NCI-H1694 treated with DMSO at 0.1 percent for 48 hours (cell line): ENCODE results near the gene NAA40.

ENCODE experiments used
- DNase-seq: peaks from one replicate; lab custom pipeline; 2025; lab: John Stamatoyannopoulos, UW

NAA40 gene

DNA sequence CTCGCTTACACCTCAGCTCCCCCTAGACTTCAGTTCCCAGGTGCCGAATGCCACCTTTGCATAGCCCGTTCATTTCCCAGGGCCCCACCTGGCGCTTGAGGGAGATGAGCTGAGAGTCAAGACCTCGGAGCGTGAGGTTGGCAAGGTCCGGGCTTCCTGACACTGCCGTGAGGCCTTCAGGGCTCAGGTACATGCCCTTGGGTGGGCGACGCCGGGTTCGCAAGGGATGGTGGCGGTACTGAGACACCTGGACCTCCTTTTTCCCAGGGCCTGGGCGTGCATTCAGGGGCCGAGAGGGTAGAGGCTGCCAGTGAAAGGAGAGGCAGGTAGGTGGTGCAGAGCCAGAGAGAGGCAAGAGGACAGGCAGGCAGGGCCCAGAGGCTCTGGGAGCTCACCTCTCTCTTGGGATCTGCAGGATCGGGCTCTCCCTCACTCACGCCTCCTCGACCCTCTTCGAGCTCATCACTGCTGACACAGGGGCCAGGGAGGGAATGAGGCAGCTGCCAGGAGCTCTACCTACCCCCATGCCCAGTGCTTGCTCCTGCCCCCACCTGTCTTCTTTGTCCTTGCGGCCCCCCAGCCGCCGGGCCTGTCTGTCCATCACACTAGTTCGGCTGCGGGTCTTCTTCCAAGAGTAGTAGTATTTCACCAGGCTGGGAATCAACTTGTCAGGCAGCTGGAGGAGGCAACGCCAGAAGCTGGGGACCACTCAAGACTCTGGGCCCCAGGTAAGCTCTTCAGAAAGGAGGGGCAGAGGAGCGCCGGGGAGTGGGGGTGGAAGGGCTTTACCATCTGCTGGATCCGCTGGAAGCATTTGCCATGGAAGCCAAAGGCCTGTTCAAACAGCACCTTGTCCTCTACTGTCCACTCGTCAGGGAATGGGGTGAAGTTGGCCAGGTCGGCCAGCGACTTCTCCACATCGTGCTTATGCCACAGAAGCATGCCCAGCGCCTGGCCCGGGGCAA lies 24.7 kb upstream of the NAA40 start:
- no peak for DNase-seq

DNA sequence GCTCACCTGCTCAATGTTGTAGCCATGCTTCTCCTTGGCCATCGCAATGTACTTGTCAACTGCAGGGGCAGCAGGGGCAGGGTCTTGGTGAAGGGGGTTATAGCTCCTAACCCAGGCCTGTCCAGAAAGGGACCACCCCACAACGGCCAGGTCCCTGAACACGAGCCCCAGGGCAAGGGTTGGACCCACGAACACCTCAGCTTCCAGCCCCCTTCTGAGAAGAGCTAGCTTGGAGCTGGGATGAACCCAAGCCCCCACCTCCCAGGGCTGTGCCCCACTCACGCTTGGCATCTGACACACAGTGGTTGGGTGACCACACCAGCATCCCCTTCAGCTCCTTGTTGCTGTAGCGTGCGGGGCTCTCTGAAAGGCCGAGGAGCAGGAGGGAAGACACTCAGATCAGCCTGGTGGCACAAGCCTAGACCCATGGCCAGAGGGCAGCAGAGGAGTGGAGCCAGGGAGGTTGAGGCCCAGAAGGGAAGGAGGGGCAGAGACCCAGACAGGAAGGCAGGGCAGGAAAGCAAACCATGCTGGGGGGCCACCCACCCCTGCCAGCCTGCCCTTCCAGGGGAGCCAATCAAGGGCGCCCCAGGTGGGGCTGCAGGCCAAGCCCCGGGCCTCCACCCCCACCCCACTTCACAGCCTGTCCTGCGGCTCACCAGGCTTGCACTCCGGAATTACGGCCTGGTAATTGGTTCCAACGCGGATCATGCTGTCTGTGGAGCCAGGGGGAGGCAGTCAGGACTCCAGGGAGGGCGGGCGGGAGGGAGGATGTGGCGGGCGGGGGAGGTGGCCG lies 23.7 kb upstream of the NAA40 start:
- no peak for DNase-seq

DNA sequence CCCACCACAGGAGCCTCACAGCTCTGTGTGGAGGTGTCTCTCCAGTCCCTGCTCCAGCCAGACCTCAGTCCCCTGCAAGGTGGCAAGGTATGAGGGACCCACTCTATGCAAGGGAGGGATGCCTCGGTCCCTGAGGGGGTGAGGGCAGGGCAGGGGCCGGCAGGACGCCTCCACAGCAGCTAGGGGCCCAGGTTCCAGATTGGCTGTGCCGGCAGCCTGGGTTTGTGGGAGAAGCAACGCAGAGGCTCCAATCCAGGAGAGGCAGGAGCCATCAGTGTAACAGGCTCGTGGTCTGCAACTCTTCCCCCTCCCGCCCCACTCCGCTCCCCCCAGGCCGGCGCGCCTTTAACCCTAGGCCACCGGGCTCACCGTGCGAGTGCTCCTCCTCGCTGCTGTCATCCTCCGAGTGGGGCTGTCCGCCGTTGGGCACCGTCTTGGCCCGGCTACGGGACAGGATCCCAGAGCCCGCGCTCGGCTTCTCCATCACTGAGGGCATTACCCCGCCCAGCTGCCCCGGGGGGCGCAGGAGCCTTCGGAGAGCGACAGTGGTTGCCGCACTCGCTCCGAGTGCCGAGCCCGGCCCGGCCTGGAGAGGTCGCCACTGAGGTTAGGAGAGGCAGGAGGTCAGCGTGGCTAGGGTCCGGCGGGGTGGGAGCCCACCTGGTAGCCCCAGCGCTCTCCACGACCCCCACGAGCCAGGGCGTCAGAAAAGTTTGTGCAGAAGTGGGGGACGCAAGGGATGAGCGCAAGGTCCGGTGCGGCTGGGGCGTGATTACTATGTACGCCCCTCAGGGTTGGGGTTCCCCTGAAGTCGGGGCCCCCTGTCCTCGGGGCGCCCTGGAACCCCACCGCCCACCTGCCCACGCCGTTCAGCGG lies 22.6 kb upstream of the NAA40 start:
- DNase-seq, result peak; percentile 22

DNA sequence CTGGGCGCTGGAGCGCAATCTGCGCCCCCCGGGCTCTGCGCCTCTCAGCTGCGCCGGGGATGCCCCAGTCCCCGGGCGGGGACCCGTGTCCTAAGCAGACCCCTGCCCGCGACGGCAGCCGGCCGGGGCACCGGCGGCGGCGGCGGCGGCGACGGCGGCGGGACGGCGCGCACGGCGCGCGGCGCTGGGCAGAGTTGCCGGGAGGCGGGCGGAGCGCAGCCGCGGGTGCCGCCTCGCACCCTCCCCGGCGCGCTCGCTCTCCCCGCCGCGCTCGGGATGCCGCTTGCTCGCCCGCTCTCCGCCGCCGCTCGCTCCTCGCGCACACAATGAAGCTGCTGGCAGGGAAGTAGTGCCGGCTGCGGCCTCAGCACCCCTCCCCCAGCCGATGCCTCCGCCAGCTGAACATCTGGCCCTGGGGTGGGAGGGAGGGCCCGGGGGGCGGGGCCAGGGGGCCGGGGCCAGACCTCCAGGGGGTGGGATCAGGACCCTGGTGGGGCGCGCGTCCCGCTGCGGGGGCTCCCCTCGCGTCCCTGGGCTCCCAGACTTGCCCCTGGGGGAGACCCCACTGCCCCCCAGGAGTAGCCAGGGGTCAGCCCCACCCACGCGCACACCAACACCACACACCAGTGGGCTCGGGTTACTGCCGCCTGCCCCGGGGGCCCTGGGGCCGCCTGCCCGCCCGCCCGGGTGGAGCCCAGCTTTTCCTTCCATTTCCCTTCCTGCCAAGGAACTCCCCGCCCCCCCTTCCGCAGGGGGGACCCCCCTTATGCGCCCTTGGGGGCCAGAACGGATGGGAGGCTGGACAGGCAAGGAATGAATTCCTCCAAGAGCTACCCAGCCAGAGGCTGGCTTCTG lies 21.7 kb upstream of the NAA40 start, which contains the start of gene RCOR2:
TSS of gene RCOR2 (minus strand) at position 328 of the 855 bp plus-strand sequence. CDS start 708 bp downstream, outside the sequence.
- peak; percentile 64 for DNase-seq

DNA sequence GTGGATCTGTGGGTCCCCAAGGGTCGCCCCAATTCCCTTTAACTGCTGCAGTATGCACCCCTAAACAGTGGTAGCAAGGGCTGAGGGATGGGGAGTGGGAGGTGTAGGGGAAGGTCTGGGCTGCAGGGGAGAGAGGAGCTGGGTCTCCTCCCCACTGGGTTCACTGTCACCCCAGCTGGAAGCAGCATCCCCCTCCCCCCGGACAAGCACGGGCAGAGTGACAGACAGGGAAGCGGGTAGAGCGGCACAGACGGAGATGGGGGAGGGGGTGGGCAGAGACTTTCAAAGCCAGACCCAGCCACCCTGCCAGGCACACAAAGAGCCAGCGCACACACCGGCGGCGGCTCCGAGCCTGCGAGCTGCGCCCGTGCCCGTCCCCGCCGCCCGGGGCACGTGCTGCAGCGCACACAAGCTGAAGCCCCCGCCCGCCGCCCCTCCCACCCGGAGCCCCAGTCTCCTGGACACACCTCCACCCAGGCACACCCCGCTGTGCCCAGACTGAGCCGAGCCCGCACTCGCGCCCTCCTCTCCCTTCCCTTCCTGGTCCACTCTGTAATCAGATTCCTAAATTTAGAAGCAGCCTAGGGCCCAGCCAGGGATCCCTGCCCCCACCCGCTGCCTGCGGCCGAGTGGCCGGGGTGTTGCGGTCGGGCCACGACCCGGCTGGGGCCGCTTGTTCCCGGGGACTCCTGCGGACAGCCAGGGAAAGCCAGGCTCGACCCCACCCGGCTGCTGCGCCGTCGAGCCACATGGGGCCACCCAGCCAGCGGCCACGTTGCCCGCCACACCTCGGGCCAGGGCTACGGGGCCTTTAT lies 20.9 kb upstream of the NAA40 start:
- DNase-seq, result peak; percentile 83

DNA sequence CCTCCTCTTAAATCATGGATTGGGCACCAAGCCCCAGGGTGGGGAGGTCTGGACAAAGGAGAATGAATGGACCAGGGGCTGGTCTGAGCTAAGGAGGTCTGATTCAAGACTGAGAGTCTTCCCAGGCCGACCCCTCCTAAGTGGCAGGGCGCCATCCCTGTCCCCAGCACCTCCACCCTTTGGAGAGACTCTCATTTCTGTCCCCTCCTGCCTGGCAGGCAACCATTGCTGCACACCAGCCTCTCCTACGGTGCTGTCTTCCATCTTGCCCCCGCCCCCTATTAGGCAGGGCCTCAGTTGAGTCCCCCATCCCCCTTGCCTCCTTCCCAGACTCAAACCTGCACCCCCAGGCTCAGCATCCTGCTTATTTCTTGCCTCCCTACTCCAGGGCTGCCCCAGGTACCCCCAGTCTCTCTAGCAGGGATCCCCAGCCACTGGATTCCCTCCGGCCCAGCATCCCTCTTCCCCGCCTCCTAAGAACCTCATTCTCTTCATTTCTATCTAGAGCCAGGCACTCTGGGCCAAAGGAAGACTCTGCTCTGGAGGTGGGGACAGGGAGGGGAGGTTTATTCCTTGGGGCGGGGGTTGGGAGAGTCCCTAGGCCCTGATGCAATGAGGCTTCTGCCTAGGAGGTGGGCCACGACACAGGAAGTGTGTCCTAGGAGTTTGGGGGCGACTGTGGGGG lies 20.2 kb upstream of the NAA40 start:
- no peak for DNase-seq

DNA sequence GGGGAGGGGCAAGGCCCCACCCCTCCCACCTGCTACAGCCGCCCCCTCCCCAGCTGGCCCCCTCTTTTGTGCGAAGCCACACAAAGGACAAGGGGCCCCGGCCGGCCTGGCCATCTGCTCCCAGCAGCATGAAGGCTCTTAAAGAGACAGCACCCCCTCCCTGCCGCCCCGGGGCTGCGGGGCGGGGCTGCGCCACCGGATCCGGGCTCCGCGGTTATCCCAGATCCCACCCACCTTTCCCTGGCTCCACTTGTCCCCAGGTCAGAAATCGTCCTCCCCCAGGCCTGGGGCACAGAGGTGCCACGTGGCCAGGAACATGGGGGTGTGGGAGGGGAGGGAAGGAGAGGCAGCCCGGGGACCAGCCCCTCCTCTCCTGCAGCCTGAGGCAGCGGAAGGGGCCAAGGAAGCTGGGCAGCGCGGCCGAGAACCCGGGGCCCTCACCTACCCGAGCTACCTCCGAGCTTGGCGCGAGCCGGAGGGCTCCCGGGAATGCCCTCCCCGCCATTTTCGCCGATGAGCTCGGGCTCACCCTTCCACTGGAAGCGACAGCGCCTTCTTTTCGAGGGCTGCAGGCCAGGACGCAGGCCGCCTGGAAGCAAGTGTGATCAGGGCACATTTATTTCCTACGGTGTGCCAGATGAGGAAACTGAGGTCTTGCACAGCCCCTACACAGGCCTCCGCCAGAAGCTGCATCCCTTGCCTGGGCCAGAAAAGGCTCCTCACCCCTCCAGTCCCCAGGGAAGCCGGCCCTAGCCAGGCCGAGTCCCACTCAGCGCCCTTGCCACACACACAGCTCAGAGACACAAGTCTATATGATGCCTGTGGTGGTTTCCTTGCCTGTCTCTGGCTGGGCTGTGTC lies 19.3 kb upstream of the NAA40 start:
- DNase-seq, result no peak

DNA sequence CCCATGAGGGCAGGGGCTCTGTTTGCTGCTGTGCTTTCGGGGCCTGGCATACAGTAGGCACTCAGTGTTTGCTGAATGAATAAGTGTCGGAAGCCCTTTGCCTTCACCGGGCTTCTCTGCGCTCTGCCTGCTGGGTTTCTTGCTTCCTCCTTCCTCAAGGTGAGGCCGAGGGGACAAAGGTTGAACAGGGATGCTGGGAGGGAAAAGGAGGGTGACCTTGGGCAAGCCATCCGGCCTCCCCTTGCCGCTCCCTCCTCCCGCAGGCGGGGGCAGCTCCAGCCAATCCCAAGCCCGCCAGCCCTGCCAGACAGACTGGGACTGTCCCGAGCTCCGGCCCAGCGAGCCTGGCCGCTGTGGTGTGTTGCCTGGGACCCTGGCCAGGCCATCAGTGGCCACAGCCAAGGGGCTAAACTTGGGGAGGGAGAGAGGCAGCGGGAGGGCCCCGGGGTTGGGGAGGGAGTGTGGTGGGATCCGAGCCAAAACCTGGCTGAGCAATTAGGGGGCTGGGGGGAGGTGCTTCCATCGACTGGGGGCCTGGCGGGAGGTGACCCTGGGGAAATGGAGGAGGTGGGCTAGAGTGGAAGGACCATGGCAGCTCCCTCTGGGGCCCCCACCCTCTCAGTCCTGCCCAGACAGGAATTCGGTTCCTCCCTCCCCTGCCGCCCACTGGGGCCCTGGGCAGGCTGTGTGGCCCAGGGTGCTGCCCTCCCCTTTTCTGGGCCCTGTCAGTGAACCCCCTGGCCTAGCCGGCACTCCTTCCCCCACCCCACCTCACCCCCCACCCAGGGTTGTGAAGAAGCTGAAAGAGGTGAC lies 18.5 kb upstream of the NAA40 start:
- no peak for DNase-seq

DNA sequence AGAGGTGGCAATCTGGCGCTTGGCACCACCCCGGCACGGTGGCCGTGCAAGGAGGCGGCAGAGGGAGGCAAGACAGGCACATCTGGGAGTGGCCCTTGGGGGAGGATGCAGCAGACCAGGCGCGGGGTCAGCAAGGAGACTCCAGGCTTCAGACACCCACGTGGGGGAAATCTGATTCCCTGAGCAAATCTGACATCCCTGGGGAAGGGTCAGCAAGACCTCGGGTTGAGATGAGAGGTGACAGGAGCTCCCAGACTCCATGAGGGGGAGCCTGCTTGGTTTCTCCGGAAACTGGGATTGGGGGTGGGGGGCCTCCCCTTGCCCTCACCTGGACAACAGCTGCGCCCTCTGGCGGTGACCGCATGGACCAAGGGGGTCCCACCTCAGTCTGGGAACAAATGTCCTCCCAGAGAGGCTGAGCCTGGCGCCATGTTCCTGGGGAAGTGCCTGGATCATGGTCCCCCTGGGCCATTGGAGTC lies 17.8 kb upstream of the NAA40 start:
- no peak for DNase-seq

DNA sequence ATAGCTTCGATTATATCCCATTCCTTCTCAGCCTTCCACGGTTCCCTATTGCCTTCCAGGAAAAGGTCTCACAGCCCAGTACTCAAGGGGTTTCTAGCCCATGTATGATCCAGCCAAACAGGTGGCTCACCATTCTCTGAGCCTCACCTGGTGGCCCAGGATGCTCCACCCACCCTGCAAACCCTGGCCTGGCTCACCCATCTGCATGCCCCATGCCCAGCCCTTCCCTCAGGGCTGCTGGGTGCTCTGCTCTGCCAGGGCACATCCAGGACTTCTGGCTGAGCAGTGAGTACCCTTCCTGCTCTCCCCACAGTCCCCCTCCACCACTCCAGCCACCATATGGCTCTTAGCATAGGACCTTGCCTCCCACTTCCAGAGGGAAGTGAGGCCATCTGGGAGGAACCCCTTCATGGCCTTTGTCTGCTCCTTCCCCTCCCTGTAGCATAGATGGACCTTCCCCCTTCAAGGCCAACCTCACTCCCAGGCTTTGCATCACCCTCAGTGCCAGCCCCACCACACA lies 16.1 kb upstream of the NAA40 start:
- no peak for DNase-seq

DNA sequence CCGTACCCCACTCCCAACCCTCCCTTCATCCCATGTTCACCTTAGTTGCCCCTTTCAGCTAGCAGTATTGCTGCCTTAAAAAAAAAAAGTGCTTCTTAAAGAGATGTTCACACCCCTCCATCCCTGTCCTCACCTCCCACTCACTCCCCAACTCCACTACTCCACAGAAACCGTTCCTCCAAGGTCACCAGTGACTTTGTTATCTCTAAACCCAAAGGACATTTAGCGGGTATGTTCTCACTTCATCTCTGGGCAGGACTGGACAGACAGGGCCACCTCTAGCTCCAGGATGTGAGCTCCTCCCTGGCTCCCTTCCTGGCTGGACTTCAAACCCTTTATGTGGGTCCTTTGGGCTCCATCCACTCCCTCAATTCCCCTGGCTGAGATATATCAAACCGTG lies 15.5 kb upstream of the NAA40 start:
- DNase-seq, result no peak

DNA sequence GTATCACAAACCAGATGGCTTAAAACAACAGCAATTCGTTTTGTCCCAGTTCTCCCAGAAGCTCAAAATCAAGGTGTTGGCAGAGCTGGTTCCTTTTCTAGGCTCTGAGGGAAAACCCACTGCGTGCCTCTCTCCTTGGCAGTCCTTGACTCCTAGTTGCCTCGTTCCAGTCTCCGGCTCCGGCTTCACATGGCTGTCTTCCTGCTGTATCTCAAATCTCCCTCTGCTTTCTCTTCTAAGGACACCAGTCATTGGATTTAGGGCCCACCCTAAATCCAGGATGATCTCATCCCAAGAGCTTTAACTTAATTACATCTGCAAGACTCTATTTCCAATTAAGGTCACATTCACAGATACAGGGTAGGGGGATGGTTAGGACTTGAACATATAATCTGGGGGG lies 9.2 kb upstream of the NAA40 start:
- no peak for DNase-seq

DNA sequence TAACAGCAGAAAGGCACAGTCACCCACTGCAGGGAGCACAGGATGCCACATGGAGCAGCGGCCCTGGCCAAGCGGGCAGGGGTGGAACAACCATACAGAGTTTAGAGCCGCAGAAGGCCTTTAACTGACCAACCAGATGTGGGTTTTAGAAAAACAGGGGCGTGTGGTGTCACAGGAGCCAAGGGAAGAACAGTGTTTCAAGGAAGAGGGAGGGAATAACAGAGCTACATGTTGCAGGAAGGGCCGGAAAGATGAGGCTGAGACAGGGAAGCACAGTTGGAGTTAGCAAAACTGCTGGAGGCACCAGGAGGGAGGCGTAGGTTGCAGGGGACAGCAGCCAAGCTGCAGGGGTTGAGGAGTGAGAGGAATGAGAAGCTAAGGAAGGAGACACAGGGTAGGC lies 7.8 kb upstream of the NAA40 start:
- no peak for DNase-seq

DNA sequence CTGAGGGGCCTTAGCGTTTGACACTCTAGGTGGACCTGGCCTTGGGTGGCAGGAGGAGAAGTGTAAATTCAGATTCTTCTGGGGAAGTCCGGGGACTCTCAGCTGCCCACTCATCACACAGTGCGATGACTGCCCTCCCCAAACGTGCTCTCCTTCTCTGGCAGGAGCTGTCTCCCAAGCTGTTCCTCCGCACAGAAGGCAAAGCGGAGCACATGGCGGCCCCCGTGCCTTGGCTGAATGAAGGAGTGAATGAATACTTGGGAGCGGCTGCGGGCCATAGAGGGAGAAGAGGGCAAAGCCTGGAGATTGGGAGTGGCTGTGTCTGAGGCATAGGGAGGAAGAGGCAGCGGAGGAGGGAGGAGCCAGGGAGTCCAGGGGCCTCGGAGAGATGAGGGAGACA lies 6.9 kb upstream of the NAA40 start:
- DNase-seq, result no peak

DNA sequence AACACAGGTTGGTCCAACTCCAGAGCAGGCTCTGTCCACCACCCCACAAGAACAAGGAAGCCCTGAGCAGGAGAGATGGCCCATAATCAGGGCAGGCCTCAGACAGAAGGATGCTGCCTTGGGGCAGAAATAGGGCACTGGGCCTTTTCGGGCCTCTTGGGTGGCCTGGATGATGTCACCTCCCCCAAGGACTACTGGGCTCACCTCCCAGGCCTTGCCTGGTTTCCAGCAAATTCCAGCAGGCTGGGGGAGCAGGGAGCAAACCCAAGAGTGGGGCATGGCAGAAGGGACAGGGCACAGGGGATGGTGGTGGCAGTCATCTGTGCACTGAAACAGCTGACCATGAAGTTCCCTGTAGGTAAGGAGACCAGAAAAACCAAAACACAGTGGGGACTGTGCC lies 5.3 kb upstream of the NAA40 start:
- DNase-seq, result no peak

DNA sequence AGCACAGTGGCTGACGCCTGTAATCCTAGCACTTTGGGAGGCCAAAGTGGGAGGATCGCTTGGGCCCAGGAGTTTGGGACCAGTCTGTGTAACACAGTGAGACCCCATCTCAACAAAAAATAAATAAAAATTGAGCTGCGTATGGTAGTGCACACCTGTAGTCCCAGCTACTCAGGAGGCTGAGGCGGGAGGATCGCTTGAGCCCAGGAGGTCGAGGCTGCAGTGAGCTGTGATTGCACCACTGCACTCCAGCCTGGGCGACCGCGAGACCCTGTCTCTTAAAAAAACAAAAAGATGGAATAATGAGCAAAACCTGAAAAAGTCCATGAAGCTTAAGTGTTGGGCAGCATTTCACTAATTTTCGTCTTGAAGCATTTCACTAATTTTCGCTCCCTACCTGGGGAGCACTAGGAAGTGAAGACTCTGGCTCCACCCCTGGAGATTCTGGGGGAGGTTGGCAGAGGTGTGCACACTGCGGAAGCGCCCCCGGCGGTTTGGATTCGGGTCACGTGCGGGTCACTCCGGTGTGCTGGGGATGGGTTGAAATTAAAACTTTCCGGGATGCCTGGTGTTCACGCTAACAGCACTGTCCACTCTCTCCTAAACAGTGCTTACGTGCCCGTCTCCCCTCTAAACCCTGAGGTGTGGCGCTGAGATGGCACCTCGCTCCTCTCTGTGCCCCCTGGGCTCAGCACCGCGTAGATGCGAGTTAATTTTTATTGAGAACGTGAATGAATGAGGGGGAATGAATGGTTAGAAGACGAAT lies 906 bp upstream of the NAA40 start:
- no peak for DNase-seq
